Fibroblast of mammary gland (primary cell): ENCODE data around the gene GAPDHS.

Source experiments
- DNase-seq: peaks from one replicate; pipeline ENCODE4 v3.0.0-alpha.2; 2010; ENCODE audit warnings: low read depth
- H3K4me3 ChIP-seq: 2 replicates; pipeline ENCODE4 v1.5.1; 2011; ENCODE audit warnings: low read depth, mild to moderate bottlenecking, low read length, moderate library complexity; ENCODE audit not compliant: control insufficient read depth
- TF ChIP-seq, protein P1 (sequence below): conservative IDR thresholded peaks from 2 replicates; pipeline ENCODE4 v1.5.1; 2011; ENCODE audit warnings: low read depth, low read length, inconsistent platforms; ENCODE audit not compliant: control insufficient read depth, insufficient read depth

Gene GAPDHS

DNA sequence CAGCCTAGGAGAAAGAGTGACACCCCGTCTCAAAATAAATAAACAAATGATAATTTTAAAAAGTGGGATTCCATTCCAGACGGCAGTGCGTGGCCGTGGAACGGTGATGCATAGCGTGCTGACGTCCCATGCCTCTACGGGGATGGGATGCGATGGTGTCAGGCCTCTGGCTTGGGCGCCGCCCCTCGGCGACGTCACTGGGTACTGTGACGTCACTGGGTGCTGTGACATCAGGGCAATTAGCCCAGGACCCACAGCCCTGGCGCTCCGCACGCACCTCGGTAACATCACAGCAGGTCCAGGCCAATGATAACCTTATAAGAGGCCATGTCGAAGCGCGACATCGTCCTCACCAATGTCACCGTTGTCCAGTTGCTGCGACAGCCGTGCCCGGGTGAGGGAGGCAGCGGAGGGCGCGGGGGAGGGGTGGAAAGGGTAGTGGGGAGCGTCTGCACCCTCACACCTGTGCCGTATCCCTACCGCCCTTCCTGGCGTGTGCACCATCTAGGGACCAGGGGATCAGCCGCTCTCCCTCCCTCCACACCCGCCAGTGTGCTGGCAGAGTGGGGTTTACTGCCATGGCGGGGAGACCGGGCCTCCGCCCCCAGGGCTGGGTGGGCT lies at the start of gene GAPDHS:
Gene GAPDHS (plus strand): TSS at position 256 of the 621 bp plus-strand sequence. CDS start 72 bp downstream, at position 328.
- DNase-seq = no peak
- no peak within 1 kb of the TSS for H3K4me3 ChIP-seq
- TF ChIP-seq, protein P1, sequence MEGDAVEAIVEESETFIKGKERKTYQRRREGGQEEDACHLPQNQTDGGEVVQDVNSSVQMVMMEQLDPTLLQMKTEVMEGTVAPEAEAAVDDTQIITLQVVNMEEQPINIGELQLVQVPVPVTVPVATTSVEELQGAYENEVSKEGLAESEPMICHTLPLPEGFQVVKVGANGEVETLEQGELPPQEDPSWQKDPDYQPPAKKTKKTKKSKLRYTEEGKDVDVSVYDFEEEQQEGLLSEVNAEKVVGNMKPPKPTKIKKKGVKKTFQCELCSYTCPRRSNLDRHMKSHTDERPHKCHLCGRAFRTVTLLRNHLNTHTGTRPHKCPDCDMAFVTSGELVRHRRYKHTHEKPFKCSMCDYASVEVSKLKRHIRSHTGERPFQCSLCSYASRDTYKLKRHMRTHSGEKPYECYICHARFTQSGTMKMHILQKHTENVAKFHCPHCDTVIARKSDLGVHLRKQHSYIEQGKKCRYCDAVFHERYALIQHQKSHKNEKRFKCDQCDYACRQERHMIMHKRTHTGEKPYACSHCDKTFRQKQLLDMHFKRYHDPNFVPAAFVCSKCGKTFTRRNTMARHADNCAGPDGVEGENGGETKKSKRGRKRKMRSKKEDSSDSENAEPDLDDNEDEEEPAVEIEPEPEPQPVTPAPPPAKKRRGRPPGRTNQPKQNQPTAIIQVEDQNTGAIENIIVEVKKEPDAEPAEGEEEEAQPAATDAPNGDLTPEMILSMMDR = no peak

DNA sequence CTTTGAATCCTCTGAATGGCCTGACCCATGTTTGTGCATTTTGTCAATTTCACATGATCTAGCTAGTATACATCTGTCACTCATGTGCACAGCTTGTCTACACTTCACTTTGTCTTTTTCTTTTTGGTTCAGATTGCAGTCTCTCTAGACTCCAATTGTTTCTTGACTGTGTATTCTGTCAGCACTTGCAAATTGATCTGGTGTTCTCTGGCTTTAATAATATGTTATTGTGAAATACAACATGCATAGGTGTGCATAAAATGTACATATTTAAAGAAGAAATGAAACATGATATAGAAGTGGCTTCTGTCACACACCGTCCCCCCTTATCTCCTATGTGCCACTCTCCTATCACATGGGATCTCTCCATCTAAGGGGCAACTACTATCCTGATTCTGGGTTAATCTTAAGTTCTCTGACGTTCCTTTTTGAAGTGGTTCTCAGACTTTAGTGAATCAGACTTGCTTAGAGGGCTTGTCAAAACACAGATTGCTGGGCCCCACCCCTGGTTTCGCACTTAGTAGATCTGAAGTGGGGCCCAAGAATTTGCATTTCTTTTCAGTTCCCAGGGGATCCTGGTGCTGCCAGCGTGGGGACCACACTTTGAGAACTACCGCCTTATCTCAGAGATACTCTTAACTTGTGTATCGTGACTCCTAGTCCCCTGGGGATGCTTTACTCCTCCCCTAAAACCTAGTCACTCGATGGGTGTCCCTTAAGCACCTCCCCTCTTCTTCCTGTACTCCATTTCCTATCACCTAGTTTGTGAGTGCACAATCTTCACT lies 48.8 kb upstream of the GAPDHS start:
- no peak overlapping the region for H3K4me3 ChIP-seq
- DNase-seq = no peak
- TF ChIP-seq, protein P1 = no peak

DNA sequence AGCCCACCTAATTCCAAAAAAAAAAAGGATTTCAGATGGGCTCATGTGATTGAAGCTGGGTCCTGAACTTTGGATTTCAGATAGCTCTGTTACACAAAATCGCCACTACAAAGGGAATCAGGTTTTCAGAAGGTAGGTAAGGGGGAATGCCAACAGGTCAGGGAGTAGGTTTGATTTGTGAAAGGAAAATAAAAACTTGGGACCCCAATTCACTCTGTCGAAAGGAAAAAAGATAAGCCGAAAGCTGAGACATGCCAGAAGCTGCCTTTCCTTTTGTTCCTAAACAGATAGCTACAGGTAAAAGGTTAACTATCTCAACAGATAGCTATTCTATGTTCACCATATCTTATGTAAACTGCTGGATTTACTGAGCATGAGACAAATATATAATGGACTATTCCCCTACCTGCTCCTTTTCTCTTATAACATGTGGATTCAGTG lies 47.0 kb upstream of the GAPDHS start:
- DNase-seq = no peak
- TF ChIP-seq, protein P1 = no peak
- no peak overlapping the region for H3K4me3 ChIP-seq

DNA sequence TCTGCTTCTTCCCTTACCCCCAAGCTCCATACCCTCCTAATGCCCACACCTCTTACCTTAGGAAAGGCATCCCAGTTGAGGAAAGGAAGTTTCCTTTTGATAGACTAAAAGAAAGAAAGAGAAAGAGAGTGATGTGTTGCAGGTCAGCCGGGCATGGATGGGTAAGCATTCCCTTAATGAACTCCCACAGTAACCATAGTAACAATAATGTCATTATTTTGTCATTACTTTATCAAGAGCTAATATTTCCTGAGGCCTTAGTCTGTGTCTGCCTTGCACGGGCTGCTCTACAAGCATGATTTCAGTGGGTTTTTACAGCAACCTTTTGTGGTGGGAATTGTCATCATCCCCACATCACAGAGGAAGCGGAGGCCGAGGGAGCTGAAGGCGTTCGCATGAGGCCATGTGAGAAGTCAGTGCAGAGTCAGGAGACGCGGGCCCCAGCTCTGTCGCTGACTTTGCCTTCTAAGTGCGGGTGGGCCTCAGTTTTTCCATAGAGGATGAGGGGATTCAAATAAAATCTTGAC lies 45.5 kb upstream of the GAPDHS start:
- DNase-seq = no peak
- TF ChIP-seq, protein P1 = no peak
- no peak overlapping the region for H3K4me3 ChIP-seq

DNA sequence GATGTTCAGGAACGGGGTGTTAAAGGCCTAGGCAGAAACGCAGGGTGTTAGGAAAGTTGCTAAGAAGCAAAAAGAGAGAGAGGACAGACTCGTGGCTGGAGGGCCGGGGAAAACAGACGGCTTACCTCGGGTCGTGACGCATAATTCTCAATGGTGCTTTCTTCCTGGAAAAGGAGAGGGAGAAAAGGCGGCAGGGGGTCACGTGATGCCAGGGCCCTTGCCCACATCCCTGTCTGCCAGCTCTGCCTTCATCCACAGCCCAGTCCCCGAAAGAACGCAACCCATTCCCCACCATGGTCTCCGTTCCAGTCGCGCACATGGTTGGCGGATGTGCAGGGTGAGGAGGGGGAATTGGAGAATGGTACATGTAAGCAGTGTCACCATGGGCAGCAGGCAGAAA lies 44.6 kb upstream of the GAPDHS start:
- no peak overlapping the region for H3K4me3 ChIP-seq
- TF ChIP-seq, protein P1 = no peak
- DNase-seq = no peak

DNA sequence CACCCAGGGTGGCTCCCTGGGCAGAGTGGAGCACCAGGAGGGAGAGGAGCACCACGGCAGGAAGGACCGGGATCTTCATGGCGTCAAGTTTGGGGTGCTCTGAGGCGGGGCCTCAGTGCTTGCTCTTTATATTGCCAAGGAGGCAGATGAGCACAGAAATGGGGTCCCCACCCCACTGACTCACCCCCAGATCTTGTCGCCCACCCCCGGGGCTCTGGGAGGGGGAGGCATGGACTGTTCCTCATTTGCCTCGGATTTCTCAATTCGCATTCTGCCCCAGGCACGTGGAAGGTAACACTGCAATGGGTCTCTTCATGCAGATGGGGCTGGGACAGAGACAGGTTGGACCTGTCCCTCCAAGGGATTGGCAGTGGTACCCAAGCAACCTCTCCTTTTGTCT lies 42.9 kb upstream of the GAPDHS start, which contains the start of gene KRTDAP:
Gene KRTDAP (minus strand): TSS at position 101 of the 400 bp plus-strand sequence. CDS start 22 bp downstream, at position 79.
- no peak within 1 kb of the TSS for H3K4me3 ChIP-seq
- TF ChIP-seq, protein P1 = no peak
- no peak for DNase-seq
